ENCODE results near the gene NOXO1.

DNA sequence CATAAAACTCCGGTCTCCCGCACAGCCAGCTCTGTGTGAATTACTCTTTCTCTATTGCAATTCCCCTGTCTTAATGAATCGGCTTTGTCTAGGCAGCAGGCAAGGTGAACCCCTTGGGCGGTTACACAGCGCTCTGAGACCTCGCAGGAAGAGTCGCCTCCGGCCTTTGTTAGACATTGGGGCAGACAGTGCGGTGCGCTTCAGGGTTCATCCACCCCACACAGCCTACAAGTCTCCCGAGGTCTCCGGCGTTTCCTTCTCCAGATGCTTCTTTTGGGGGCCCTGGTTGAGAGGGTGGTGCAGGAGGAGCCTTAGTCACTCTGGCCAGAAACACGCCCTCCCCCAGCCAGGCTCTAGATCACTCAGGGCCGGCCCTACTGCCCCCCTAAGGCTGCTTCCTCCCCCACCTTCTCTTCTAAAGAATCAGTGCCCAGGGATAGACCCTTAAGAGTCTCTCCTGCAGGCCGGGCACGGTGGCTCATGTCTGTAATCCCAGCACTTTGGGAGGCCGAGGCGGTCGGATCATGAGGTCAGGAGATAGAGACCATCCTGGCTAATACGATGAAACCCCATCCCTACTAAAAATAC, 36.6 kb downstream of the NOXO1 start:
- TF ChIP-seq, protein P1, sequence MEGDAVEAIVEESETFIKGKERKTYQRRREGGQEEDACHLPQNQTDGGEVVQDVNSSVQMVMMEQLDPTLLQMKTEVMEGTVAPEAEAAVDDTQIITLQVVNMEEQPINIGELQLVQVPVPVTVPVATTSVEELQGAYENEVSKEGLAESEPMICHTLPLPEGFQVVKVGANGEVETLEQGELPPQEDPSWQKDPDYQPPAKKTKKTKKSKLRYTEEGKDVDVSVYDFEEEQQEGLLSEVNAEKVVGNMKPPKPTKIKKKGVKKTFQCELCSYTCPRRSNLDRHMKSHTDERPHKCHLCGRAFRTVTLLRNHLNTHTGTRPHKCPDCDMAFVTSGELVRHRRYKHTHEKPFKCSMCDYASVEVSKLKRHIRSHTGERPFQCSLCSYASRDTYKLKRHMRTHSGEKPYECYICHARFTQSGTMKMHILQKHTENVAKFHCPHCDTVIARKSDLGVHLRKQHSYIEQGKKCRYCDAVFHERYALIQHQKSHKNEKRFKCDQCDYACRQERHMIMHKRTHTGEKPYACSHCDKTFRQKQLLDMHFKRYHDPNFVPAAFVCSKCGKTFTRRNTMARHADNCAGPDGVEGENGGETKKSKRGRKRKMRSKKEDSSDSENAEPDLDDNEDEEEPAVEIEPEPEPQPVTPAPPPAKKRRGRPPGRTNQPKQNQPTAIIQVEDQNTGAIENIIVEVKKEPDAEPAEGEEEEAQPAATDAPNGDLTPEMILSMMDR (conservative IDR thresholded peaks at IDR 0.05; ENCODE audit: low read depth in 2 of 2) = no peak
- TF ChIP-seq ZNF331 (CRISPR knock-in tag; IDR thresholded peaks at IDR 0.05; ENCODE audit: low read depth) = no peak
- no peak for TF ChIP-seq EZH2 (IDR thresholded peaks at IDR 0.05; ENCODE audit: low read depth, unreplicated experiment)
- no peak for TF ChIP-seq POLR2AphosphoS5 (IDR thresholded peaks at IDR 0.05; ENCODE audit: low read depth)
- TF ChIP-seq, protein P2, sequence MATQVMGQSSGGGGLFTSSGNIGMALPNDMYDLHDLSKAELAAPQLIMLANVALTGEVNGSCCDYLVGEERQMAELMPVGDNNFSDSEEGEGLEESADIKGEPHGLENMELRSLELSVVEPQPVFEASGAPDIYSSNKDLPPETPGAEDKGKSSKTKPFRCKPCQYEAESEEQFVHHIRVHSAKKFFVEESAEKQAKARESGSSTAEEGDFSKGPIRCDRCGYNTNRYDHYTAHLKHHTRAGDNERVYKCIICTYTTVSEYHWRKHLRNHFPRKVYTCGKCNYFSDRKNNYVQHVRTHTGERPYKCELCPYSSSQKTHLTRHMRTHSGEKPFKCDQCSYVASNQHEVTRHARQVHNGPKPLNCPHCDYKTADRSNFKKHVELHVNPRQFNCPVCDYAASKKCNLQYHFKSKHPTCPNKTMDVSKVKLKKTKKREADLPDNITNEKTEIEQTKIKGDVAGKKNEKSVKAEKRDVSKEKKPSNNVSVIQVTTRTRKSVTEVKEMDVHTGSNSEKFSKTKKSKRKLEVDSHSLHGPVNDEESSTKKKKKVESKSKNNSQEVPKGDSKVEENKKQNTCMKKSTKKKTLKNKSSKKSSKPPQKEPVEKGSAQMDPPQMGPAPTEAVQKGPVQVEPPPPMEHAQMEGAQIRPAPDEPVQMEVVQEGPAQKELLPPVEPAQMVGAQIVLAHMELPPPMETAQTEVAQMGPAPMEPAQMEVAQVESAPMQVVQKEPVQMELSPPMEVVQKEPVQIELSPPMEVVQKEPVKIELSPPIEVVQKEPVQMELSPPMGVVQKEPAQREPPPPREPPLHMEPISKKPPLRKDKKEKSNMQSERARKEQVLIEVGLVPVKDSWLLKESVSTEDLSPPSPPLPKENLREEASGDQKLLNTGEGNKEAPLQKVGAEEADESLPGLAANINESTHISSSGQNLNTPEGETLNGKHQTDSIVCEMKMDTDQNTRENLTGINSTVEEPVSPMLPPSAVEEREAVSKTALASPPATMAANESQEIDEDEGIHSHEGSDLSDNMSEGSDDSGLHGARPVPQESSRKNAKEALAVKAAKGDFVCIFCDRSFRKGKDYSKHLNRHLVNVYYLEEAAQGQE (IDR thresholded peaks at IDR 0.05; ENCODE audit: unreplicated experiment) = no peak
- TF ChIP-seq EZH2phosphoT487 (IDR thresholded peaks at IDR 0.05; ENCODE audit: unreplicated experiment) = no peak
- TF ChIP-seq JUNB (IDR thresholded peaks at IDR 0.05; ENCODE audit: unreplicated experiment) = no peak
- no peak for TF ChIP-seq CREB1 (CRISPR knock-in tag; IDR thresholded peaks at IDR 0.05; ENCODE audit: low read depth)
- no peak for TF ChIP-seq NANOG (IDR thresholded peaks at IDR 0.05; ENCODE audit: borderline replicate concordance)
- TF ChIP-seq, protein P3, sequence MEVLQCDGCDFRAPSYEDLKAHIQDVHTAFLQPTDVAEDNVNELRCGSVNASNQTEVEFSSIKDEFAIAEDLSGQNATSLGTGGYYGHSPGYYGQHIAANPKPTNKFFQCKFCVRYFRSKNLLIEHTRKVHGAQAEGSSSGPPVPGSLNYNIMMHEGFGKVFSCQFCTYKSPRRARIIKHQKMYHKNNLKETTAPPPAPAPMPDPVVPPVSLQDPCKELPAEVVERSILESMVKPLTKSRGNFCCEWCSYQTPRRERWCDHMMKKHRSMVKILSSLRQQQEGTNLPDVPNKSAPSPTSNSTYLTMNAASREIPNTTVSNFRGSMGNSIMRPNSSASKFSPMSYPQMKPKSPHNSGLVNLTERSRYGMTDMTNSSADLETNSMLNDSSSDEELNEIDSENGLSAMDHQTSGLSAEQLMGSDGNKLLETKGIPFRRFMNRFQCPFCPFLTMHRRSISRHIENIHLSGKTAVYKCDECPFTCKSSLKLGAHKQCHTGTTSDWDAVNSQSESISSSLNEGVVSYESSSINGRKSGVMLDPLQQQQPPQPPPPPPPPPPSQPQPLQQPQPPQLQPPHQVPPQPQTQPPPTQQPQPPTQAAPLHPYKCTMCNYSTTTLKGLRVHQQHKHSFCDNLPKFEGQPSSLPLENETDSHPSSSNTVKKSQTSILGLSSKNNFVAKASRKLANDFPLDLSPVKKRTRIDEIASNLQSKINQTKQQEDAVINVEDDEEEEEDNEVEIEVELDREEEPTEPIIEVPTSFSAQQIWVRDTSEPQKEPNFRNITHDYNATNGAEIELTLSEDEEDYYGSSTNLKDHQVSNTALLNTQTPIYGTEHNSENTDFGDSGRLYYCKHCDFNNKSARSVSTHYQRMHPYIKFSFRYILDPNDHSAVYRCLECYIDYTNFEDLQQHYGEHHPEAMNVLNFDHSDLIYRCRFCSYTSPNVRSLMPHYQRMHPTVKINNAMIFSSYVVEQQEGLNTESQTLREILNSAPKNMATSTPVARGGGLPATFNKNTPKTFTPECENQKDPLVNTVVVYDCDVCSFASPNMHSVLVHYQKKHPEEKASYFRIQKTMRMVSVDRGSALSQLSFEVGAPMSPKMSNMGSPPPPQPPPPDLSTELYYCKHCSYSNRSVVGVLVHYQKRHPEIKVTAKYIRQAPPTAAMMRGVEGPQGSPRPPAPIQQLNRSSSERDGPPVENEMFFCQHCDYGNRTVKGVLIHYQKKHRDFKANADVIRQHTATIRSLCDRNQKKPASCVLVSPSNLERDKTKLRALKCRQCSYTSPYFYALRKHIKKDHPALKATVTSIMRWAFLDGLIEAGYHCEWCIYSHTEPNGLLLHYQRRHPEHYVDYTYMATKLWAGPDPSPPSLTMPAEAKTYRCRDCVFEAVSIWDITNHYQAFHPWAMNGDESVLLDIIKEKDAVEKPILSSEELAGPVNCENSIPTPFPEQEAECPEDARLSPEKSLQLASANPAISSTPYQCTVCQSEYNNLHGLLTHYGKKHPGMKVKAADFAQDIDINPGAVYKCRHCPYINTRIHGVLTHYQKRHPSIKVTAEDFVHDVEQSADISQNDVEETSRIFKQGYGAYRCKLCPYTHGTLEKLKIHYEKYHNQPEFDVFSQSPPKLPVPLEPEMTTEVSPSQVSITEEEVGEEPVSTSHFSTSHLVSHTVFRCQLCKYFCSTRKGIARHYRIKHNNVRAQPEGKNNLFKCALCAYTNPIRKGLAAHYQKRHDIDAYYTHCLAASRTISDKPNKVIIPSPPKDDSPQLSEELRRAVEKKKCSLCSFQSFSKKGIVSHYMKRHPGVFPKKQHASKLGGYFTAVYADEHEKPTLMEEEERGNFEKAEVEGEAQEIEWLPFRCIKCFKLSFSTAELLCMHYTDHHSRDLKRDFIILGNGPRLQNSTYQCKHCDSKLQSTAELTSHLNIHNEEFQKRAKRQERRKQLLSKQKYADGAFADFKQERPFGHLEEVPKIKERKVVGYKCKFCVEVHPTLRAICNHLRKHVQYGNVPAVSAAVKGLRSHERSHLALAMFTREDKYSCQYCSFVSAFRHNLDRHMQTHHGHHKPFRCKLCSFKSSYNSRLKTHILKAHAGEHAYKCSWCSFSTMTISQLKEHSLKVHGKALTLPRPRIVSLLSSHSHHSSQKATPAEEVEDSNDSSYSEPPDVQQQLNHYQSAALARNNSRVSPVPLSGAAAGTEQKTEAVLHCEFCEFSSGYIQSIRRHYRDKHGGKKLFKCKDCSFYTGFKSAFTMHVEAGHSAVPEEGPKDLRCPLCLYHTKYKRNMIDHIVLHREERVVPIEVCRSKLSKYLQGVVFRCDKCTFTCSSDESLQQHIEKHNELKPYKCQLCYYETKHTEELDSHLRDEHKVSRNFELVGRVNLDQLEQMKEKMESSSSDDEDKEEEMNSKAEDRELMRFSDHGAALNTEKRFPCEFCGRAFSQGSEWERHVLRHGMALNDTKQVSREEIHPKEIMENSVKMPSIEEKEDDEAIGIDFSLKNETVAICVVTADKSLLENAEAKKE (CRISPR knock-in tag; IDR thresholded peaks at IDR 0.05) = no peak

All from GM23338 (cell line).